Upper lobe of left lung (tissue), 4 donors: ENCODE measurements around the gene RIMS1.

Source experiments
- CTCF ChIP-seq, 6 experiments: fragments of 450-650 bp in 4 of 6; fragments of 200-600 bp in 2 of 6; sonication (generic) in 2 of 6; IDR thresholded peaks; one replicate each; pipeline ENCODE4 v1.5.1; 2016 to 2019; ENCODE audit warnings: antibody characterized with exemption in 6 of 6
- EP300 ChIP-seq, 4 donors: sonication (generic); formaldehyde crosslinking; IDR thresholded peaks; one replicate each; pipeline ENCODE4 v1.5.1; 2017; ENCODE audit warnings: antibody characterized with exemption in 4 of 4, control low read depth in 2 of 4
- POLR2A ChIP-seq, 4 donors: fragments of 450-650 bp; IDR thresholded peaks; one replicate each; pipeline ENCODE4 v1.5.1; 2016 to 2017; ENCODE audit warnings: antibody characterized with exemption in 4 of 4, mild to moderate bottlenecking in 2 of 4
- POLR2AphosphoS5 ChIP-seq, 2 donors: sonication (generic); formaldehyde crosslinking; IDR thresholded peaks; one replicate each; pipeline ENCODE4 v1.5.1; 2017; ENCODE audit warnings: antibody characterized with exemption in 2 of 2

- TF ChIP-seq CTCF (IDR thresholded peaks at IDR 0.05) (no peak), POLR2AphosphoS5 (IDR thresholded peaks at IDR 0.05) (no peak), EP300 (IDR thresholded peaks at IDR 0.05) (no peak), POLR2A (IDR thresholded peaks at IDR 0.05) (no peak)
Observed at GRCh38 chr6:72205500-72205899, 319.1 kb downstream of the RIMS1 start.
